H1 (cell line): Measurements from ENCODE around the gene HMCN1. TPM values are rescaled to one million over a fixed set of nuclear protein-coding genes. Genes with fewer than 3 reads are reported as not detected.

ENCODE experiments used
- CTCF ChIA-PET: fragments of 300-600 bp; sonication (Branson Sonifier 250); formaldehyde crosslinking; loops from one replicate; lab custom pipeline; 2021; ENCODE audit not compliant: partially characterized antibody; lab: Charles Lee
- POLR2A ChIA-PET: fragments of 300-600 bp; sonication (Branson Sonifier 250); formaldehyde crosslinking; loops from one replicate; lab custom pipeline; 2021; ENCODE audit warnings: inconsistent platforms; ENCODE audit not compliant: partially characterized antibody; lab: Charles Lee
- DNase-seq, 2 experiments: peaks; one replicate each; pipeline versions ENCODE4 v3.0.0 to v3.0.0-alpha.2; 2010 to 2022; ENCODE audit warnings: low spot score in 2 of 2, low read depth in 1 of 2, mixed read lengths in 1 of 2
- FAIRE-seq: peaks from 2 replicates; lab custom pipeline; 2011; peaks lifted over from hg19 to GRCh38; lab: Jason Lieb, UNC
- H2AFZ ChIP-seq: 2 replicates; pipeline ENCODE4 v1.8.1; 2012; ENCODE audit warnings: low read length, inconsistent platforms
- H2AK5ac ChIP-seq: 2 replicates; pipeline ENCODE4 v1.6.1; 2013; ENCODE audit warnings: low read depth, low read length
- H2BK120ac ChIP-seq: replicated peaks from 2 replicates; pipeline ENCODE3; 2013; ENCODE audit warnings: low read depth, low read length, inconsistent platforms
- H2BK12ac ChIP-seq: 2 replicates; pipeline ENCODE4 v1.6.1; 2013; ENCODE audit warnings: low read depth, low read length
- H2BK15ac ChIP-seq: 2 replicates; pipeline ENCODE4 v1.6.1; 2013; ENCODE audit warnings: low read length
- H2BK20ac ChIP-seq: 2 replicates; pipeline ENCODE4 v1.6.1; 2013; ENCODE audit warnings: low read length
- H2BK5ac ChIP-seq: 2 replicates; pipeline ENCODE4 v1.6.1; 2013; ENCODE audit warnings: low read depth, low read length
- H3K14ac ChIP-seq: 2 replicates; pipeline ENCODE4 v1.6.1; 2013; ENCODE audit warnings: inconsistent platforms; ENCODE audit not compliant: insufficient read length
- H3K18ac ChIP-seq: 2 replicates; pipeline ENCODE4 v1.6.1; 2013; ENCODE audit warnings: low read length; ENCODE audit errors: extremely low read depth
- H3K23ac ChIP-seq: 2 replicates; pipeline ENCODE4 v1.6.1; 2013; ENCODE audit warnings: inconsistent platforms; ENCODE audit not compliant: insufficient read length
- H3K23me2 ChIP-seq: 2 replicates; pipeline ENCODE4 v1.6.1; 2013; ENCODE audit warnings: low read depth, low read length
- H3K27ac ChIP-seq: 2 replicates; pipeline ENCODE4 v1.6.1; 2011; ENCODE audit warnings: low read depth, low read length, inconsistent platforms
- H3K27me3 ChIP-seq, 4 experiments: replicated peaks in 1 of 4; 1 replicate in 1 of 4; 2 replicates in 3 of 4; pipeline versions ENCODE4 v1.6.1 to v1.8.1; 2011 to 2013; ENCODE audit warnings: low read length in 3 of 4, mild to moderate bottlenecking in 3 of 4, inconsistent platforms in 2 of 4, mixed read lengths in 2 of 4, moderate library complexity in 1 of 4; ENCODE audit not compliant: control insufficient read depth in 3 of 4, insufficient read depth in 3 of 4; ENCODE audit errors: extremely low read depth in 1 of 4
- H3K36me3 ChIP-seq, 4 experiments: 2 replicates each; pipeline versions ENCODE4 v1.6.1 to v1.8.1; 2011 to 2013; ENCODE audit warnings: mild to moderate bottlenecking in 4 of 4, low read length in 3 of 4, moderate library complexity in 2 of 4, control low read depth in 1 of 4, inconsistent platforms in 1 of 4; ENCODE audit not compliant: insufficient read depth in 4 of 4, control insufficient read depth in 2 of 4
- H3K4ac ChIP-seq: replicated peaks from 2 replicates; pipeline ENCODE3; 2013; ENCODE audit warnings: low read length, low read depth, mixed read lengths, inconsistent platforms; ENCODE audit not compliant: insufficient read length
- H3K4me1 ChIP-seq, 4 experiments: replicated peaks in 1 of 4; 1 replicate in 1 of 4; 2 replicates in 3 of 4; pipeline versions ENCODE4 v1.6.1 to v1.8.1; 2011 to 2013; ENCODE audit warnings: low read length in 3 of 4, inconsistent platforms in 2 of 4, mixed read lengths in 1 of 4; ENCODE audit not compliant: insufficient read depth in 4 of 4, control insufficient read depth in 3 of 4
- H3K4me2 ChIP-seq, 2 experiments: 2 replicates each; pipeline versions ENCODE4 v1.6.1 to v1.8.1; 2011 to 2013; ENCODE audit warnings: low read depth in 2 of 2, low read length in 2 of 2, control low read depth in 1 of 2, inconsistent platforms in 1 of 2, mild to moderate bottlenecking in 1 of 2; ENCODE audit not compliant: insufficient read depth in 1 of 2
- H3K4me3 ChIP-seq, 4 experiments: fragments of 200-600, 300-600 bp in 1 of 4; sonication (generic), shearing (Covaris generic), sonication (Bioruptor Twin) in 1 of 4; 2 replicates each; pipeline versions ENCODE4 v1.5.1 to v1.8.1; 2011 to 2016; ENCODE audit warnings: low read length in 4 of 4, low read depth in 3 of 4, control low read depth in 2 of 4, inconsistent platforms in 2 of 4, mild to moderate bottlenecking in 2 of 4, mixed read lengths in 1 of 4, moderate library complexity in 1 of 4; ENCODE audit not compliant: insufficient read depth in 2 of 4; ENCODE audit errors: extremely low read depth in 1 of 4
- H3K56ac ChIP-seq: replicated peaks from 2 replicates; pipeline ENCODE3; 2013; ENCODE audit warnings: low read depth, mild to moderate bottlenecking, mixed read lengths, low read length, inconsistent platforms; ENCODE audit not compliant: insufficient read length
- H3K79me1 ChIP-seq: 2 replicates; pipeline ENCODE4 v1.6.1; 2013; ENCODE audit warnings: low read depth, low read length, control low read depth
- H3K79me2 ChIP-seq, 2 experiments: 2 replicates each; pipeline versions ENCODE4 v1.6.1 to v1.8.1; 2012 to 2013; ENCODE audit warnings: low read length in 2 of 2, mild to moderate bottlenecking in 2 of 2, inconsistent platforms in 1 of 2; ENCODE audit not compliant: insufficient read depth in 2 of 2, control insufficient read depth in 1 of 2
- H3K9ac ChIP-seq, 4 experiments: replicated peaks in 1 of 4; 1 replicate in 1 of 4; 2 replicates in 3 of 4; pipeline versions ENCODE4 v1.6.1 to v1.8.1; 2011 to 2013; ENCODE audit warnings: low read depth in 3 of 4, low read length in 3 of 4, control low read depth in 2 of 4, mild to moderate bottlenecking in 2 of 4, moderate library complexity in 2 of 4, inconsistent platforms in 1 of 4; ENCODE audit errors: extremely low read depth in 1 of 4
- H3K9me3 ChIP-seq, 2 experiments: 2 replicates each; pipeline versions ENCODE4 v1.6.1 to v1.8.1; 2012 to 2013; ENCODE audit warnings: mild to moderate bottlenecking in 2 of 2, moderate library complexity in 2 of 2, control low read depth in 1 of 2, inconsistent platforms in 1 of 2, low read depth in 1 of 2, low read length in 1 of 2, mixed read lengths in 1 of 2; ENCODE audit not compliant: insufficient read depth in 2 of 2
- H4K20me1 ChIP-seq, 2 experiments: replicated peaks in 1 of 2; 2 replicates each; pipeline versions ENCODE3 to v1.8.1; 2011 to 2013; ENCODE audit warnings: inconsistent platforms in 2 of 2, low read length in 2 of 2, mild to moderate bottlenecking in 1 of 2; ENCODE audit not compliant: insufficient read depth in 2 of 2, control insufficient read depth in 1 of 2
- H4K5ac ChIP-seq: 2 replicates; pipeline ENCODE4 v1.6.1; 2013; ENCODE audit warnings: low read length, low read depth, mixed read lengths, inconsistent platforms; ENCODE audit not compliant: insufficient read length
- H4K8ac ChIP-seq: 2 replicates; pipeline ENCODE4 v1.8.0; 2013; ENCODE audit warnings: mild to moderate bottlenecking, moderate library complexity, low read length, inconsistent platforms; ENCODE audit not compliant: insufficient read depth; ENCODE audit errors: extremely low read depth
- H4K91ac ChIP-seq: replicated peaks from 2 replicates; pipeline ENCODE3; 2013; ENCODE audit warnings: low read length, mixed read lengths, inconsistent platforms; ENCODE audit not compliant: insufficient read length
- HDAC2 ChIP-seq, 2 experiments: fragments of 300-600 bp in 1 of 2; sonication (generic) in 1 of 2; IDR thresholded peaks; 2 replicates each; pipeline ENCODE4 v1.6.1; 2011 to 2012; ENCODE audit warnings: low read depth in 2 of 2, low read length in 2 of 2, mild to moderate bottlenecking in 2 of 2, moderate library complexity in 2 of 2, borderline replicate concordance in 1 of 2, inconsistent platforms in 1 of 2
- PHF8 ChIP-seq: fragments of 200-600 bp; sonication (generic); conservative IDR thresholded peaks from 2 replicates; pipeline ENCODE4 v1.7.1; 2012; ENCODE audit warnings: low read depth, mild to moderate bottlenecking, inconsistent platforms, low read length, moderate library complexity
- SIRT6 ChIP-seq: IDR thresholded peaks from one replicate; pipeline ENCODE4 v1.7.1; 2012; ENCODE audit warnings: low read length, inconsistent platforms
- WGBS, 2 experiments: shearing (Covaris generic) in 1 of 2; methylation state at CpG; one replicate each; pipeline versions ENCODE4 v1.1.6 to v1.1.7; 2013 to 2015; ENCODE audit warnings: low lambda C conversion rate in 2 of 2, mixed read lengths in 2 of 2, inconsistent platforms in 1 of 2, low coverage in 1 of 2, missing lambda C conversion rate in 1 of 2; ENCODE audit not compliant: insufficient replicate concordance in 2 of 2, insufficient coverage in 1 of 2, insufficient read length in 1 of 2; ENCODE audit errors: extremely low coverage in 1 of 2, missing lambda C conversion rate in 1 of 2; 5-methylcytosine and 5-hydroxymethylcytosine counted together
- polyA plus RNA-seq, 7 experiments: library from polyadenylated mRNA; depleted of rRNA in 3 of 7; stranded (reverse) in 5 of 7; unstranded in 2 of 7; fragments of >200 nt in 5 of 7; fragments of 200-250 nt in 2 of 7; gene quantifications; 1 replicate in 5 of 7; 2 replicates in 1 of 7; 4 replicates in 1 of 7; pipeline versions ENCODE4 v1.2.1 to v1.2.3, GENCODE V29; 2011 to 2013; ENCODE audit warnings: missing spikeins in 2 of 7, mixed read lengths in 2 of 7
- total RNA-seq: library from RNA; stranded (reverse); fragmentation: NEBNext Ultra II Directional; extraction: Animal tissue kit (Norgen Biotek cat#: 25700); gene quantifications from 2 replicates; pipeline ENCODE4 v1.2.1, GENCODE V29; 2021

HMCN1 gene
- total and polyA plus RNA-seq, 2 of the 8 experiments (the other 6 are each of a cell fraction or from before 2014, with no cell fraction given), result 13.8 to 14.6 TPM

DNA sequence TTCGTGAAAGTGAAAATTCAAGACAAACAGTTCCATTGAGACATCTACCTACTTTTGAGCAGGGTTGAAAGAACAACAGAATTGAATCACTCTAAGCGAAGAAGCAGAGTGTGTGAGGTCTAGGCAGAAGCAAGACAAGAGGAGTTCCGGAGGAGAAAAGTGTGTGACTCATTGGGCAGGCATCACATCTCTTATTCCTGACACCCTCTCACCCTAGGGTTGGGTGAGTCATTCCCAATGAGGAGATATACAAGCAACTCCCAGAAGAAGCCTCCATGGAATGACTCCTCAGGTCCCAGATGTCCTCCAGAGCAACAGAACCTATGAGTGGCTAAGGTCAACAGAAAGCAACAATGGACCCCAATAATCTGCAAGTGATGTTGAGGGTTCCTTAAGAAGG lies 502.7 kb downstream of the HMCN1 start:
- H3K56ac ChIP-seq, result no peak overlapping the region
- H3K27me3 ChIP-seq, result no peaks in the 10 kb centered on the region
- DNase-seq, result no peak
- H3K23ac ChIP-seq, result no peak overlapping the region
- no peak for FAIRE-seq
- no peak overlapping the region for H2BK120ac ChIP-seq
- H4K8ac ChIP-seq, result no peak overlapping the region
- no peak overlapping the region for H2BK15ac ChIP-seq
- no peak overlapping the region for H4K91ac ChIP-seq
- no peak overlapping the region for H3K4me3 ChIP-seq
- ChIA-PET CTCF (interaction anchor here (0.7 to 1.1 kb wide), 2 partner anchors 9 to 541 kb away, joined by 3 to 5 read pairs; no protein-coding TSS in a partner anchor), POLR2A (no interaction called here)
- no peaks in the 10 kb centered on the region for H3K79me2 ChIP-seq
- no peaks in the 10 kb centered on the region for H3K79me1 ChIP-seq
- H2BK12ac ChIP-seq, result no peak overlapping the region
- H2AK5ac ChIP-seq, result no peak overlapping the region
- H3K9me3 ChIP-seq, result no peaks in the 10 kb centered on the region
- H2AFZ ChIP-seq, result no peak overlapping the region
- H3K23me2 ChIP-seq, result no peaks in the 10 kb centered on the region
- 86% methylated on average over 3 of the region's 3 CpGs; no CpG with 5 or more reads in 1 of the 2 experiments for WGBS, 2 experiments
- no peak overlapping the region for H3K14ac ChIP-seq
- no peaks in the 10 kb centered on the region for H3K36me3 ChIP-seq
- H3K27ac ChIP-seq, result no peak overlapping the region
- H4K20me1 ChIP-seq, result no peaks in the 10 kb centered on the region
- H3K4ac ChIP-seq, result no peak overlapping the region
- H4K5ac ChIP-seq, result no peak overlapping the region
- H2BK20ac ChIP-seq, result no peak overlapping the region
- no peak overlapping the region for H2BK5ac ChIP-seq
- H3K4me2 ChIP-seq, result no peak overlapping the region
- H3K4me1 ChIP-seq, result no peaks in the 10 kb centered on the region
- H3K9ac ChIP-seq, result no peak overlapping the region
- TF ChIP-seq PHF8 (no peak), HDAC2 (IDR thresholded peaks at IDR 0.05; ENCODE audit: borderline replicate concordance in 1 of 2, low read depth in 2 of 2, low read length in 2 of 2) (no peak), SIRT6 (no peak)
- H3K18ac ChIP-seq, result no peak overlapping the region
